GM18858 (cell line): ENCODE data around the gene TSC2.
A peak's percentile ranks its signal among the peaks of the same experiment; 100 is the strongest.

Source experiments
- ATAC-seq: cut with Tn5 transposase; IDR thresholded peaks from one replicate; pipeline ENCODE4 v1.9.1; 2021; ENCODE audit not compliant: unreplicated experiment

The TSC2 gene

DNA sequence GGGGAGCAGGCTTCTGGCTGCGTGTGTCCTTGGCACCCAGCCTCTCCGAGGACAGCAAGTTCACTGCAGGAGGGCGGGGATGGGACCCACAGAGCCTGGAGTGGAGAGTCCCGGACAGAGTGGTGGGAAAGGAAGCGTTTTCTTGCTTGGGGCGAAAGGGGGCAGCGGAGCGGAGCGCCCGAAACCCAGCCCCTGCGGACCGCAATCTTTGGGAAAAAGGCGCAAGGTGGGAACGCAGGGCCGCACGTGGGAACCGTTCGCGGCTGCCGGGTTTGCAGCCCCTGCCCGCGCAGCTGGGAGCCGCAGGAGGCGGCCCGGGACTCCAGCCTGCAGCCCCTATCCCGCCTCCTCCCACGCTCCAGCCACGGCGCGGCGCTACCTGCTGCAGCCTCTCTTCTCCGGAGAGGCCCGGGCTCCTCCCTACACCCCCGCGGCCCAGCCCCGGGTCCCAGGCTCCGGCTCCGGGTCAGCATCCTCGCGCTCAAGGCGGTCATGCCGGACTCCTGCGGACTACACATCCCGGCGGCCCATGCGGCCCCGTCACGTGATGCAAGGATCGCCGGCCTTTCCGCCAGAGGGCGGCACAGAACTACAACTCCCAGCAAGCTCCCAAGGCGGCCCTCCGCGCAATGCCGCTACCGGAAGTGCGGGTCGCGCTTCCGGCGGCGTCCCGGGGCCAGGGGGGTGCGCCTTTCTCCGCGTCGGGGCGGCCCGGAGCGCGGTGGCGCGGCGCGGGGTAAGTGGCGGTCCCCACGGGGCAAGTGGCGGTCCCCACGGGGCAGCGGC, at the start of gene TSC2, which contains the start of gene NTHL1:
TSC2 (plus strand) TSS at position 656 of the 786 bp plus-strand sequence. CDS start 631 bp downstream, outside the sequence.
NTHL1 (minus strand) TSS at position 505 of the 786 bp plus-strand sequence; CDS start at position 494, 11 bp downstream.
- peak; percentile 77 for ATAC-seq

DNA sequence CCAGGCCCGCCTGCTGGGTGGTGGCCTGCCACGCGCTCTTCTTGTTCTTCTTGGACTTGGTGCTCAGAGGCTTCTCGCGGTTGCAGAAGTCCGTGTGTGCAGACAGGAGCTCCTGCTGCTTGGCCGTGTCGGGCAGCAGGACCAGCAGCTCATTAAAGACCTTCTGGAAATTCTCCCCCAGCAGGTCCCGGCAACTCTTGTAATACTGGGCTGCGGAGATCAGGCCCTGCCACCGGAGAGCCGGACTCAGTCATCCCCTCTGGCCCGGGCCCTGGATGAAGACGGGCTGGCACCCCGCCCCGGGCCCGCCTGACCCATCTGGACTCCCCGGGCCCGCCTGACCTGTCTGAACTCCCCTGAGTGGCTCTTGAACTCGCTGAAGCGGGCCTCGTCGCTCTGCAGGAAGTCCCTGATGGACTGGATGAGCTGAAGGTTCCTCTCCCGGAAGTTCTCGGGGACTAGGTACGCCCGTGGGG, 49.4 kb upstream of the TSC2 start:
- ATAC-seq = no peak

DNA sequence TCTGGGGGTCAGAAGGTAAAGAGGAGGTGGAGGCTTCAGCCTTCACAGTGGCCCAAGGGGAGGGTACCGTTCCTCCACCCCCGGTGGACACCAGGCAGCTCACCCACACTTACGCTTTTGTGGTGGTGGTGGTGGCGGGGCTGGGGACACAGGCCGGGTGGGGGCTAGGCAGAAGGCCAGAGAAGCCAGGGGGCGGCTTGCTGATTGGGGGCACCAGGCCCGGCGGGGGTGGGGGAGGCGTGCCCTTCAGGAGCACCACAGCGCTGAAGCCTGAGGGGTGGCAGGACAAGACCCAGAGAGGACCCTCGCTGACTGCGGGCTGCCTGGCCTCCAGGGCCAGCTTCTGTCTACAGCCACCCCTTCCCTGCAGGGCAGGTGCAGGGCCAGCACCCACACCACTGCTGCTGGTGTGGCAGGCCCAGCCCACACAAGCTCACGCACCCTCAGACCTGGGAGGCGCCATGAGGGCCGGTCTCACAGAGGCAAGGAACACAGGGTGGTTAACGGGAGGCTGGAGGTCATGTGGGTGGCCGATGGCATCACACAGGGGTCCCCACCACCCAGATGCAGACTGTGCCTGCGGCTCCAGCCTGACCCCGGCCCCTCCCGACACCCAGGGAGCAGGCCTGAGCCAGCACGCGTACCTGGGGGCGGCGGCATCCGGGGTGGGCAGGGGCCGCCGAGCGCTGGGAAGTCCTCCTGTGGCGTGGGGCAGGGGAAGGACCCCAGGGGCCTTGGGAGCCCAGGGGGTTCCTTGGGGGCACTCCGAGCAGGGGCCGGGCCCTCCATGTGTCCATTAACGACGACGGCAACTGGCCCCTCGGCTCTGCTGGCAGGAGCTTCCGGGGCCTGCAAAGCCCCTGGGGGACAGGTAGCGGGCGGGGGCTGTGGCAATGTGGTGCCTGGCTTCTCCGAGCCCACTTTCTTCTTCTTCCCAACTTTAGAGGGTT, 48.7 kb upstream of the TSC2 start:
- ATAC-seq = no peak

DNA sequence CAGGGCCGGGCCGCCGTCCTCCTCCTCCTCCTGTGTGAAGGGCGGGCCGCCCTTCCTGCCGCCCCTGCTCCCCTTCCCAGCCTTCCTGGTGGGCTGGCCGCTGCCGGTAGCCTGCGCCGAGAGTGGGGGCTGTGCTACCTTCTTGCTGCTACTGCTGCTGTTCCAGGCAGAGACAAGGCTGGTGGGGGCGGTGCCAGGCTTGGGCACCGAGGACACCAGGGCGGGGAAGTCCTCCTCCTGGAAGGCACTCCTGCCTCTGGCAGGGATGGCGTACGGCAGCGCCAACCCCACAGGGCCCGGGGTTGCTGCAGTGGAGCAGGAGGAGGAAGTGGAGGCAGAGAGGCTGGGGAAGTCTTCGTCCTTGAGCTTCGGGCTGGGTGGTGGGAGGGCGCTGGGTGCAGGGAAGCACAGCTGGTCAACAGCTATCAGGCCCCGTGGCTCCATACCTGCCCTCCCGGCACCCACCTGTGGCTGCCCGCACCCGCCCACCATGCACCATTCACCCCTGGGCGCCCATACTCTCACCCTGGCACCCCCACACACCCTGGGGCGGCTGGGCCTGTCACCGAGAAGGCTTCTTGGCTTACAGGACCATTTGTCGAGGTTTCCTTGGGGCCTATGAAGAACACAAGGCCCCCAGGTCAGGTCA, 47.8 kb upstream of the TSC2 start:
- no peak for ATAC-seq

DNA sequence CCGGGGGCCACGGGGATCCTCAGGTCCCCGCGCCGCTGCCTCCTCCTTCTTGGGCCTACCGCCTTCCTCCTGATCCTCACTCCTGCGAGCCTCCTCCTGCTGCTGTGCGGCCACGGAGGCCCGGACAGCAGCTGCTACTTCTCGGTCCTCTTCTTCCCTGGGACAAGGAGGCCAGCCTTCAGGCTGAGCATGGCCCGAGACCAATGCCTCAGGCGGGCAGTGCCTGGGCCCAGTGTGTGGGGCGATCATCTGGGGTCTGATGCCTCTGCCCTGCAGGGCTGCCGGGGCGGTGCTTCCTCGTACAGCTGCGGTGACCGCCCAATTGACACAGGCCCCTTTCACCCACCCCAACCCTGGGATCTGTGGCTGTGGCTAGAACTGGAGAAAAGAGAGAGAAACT, 46.8 kb upstream of the TSC2 start:
- ATAC-seq = no peak

DNA sequence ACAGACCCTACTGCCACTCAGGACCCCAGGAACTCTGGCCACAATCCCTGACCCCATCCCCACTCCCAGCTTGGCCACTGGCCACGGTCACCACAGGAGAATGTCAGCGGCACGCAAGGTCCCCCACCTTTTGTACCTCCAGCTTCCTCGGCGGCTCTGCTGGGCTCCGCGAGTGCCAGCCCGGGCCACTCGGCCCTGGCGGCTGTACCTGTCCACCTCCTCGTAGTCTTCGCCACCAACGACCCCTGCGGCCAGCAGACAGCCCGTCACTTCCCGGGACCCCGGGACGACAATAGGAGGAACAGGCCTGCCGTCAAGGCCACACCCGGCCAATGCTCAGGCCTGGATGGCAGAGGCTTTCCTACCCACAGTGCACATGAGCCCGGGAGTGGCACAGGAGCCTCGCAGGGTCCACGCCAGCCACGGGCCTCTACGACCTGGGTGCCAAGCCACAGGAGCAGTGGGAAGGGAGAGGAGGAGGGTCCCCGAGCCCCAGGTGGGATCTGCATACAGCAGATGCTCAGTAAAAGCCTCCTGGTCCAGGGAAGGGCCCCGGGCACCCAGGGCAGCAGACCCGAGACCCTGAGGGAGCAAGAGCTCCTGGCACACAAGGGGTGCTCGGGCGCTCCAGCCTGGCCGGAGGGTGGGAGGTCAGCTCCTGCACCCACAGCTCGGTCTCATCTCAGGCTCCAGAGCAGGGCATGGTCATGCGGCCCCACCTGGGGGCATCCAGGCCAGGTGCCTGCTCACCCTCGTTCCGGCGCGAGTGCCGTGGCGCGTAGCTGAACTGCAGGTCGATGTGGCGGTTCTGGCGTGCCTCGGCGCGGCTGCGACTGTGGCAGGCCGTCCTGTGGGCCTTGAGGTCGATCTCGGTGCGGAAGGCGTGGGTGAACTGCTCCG, 46.1 kb upstream of the TSC2 start:
- no peak for ATAC-seq

DNA sequence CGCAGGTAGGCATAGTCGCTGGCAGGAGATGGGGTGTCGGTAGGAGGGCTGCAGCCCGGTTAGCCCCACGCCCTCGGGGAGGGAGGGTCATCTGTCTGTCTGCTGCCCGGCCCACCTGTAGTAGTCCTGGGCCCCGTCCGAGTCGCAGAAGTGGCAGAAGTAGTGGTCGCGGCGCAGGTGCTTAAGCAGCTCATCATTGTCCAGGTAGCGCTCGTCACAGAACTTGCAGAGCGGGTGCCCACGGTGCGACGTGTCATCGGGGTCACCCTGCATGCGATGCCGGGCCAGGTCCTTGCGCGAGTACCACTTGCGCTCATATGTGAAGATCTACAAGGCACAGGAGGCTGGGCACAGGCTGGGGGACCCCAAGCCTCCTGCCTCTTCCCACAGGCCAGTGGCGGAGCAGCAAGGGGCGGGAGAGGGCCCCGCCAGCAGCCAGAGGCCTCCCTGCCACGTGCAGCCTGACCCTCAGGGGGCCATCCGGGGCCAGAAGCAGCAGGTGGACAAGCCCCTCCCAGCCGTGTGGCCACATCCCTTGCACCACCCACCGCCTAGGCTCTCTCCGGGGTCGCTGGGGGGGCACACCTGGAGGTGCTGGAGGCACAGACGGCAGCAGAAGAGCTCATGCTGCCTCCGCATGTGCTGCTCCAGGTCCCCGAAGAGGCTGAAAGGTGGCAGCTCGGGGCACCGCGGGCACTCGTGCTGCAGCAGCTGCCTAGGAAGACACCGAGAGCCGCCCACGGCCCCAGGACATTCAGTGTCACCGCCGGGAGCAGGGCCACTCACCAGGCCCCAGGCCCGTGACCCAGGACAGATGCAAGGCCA, 45.2 kb upstream of the TSC2 start:
- ATAC-seq = no peak

DNA sequence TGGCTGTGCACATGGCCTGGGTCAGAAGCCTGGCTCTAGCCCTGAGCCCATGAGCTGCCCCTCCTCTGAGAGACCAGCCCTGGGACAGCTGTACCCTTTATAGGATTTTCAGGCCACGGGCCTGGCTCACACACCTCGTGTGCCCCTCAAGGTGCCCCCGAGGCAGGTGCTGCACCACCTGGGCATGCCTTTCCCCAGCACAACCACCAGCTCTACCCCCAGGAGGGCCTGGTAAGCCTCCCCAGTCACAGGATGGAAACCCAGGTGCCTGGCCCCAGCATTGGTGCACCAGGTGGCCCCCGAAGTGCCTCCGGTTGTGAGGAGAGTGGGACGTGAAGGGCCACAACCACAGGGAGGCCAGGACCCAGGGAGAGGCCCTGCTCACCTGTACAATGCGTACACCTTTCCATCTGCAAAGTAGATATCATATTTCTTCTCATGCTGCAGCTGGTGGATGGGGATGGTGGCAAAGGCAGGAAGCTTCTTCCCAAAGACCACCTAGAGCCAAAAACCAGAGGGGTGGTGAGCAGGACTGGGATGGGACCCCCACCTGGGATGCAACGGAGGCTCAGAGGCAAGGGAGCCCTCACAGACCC, 44.5 kb upstream of the TSC2 start:
- ATAC-seq = no peak

DNA sequence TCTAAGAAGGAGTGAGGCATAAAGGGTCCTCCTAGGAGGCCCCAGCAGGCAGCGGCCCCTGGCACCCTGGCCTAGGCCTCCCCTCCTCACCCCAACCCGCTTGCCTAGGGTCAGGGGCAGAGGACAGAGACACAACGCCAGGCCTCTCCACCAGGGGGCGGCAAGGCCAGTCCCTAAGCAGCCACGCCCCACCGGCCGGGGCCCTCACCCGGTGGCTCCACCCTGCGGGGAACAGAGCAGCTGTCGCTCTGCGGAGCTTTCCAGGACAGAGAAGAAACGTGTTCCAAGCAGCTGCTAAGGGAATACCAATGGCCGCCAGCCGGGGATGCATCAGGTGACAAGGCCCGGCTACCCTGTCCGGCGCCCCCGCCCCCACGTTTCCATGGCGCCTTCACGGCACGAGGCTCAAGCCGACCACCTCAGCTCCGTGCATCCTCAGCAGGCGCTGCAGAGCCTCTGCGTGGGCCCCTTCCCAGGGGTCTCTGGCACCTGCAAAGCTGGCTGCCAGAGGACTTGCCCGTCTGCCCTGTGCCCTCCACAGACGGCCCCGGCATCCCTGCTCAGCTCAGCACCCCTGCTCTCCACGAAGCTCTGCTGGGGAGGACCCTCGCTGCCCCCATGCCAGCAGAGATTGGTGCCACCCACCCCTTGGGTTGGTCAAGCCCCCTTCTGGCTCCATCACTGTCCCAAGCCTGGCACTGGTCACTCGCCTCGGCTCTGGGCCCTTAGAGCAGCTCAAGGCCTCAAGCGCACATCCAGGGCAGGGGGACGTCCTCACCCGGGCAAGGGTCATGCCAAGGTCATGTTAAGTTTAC, 43.8 kb upstream of the TSC2 start:
- ATAC-seq = no peak

DNA sequence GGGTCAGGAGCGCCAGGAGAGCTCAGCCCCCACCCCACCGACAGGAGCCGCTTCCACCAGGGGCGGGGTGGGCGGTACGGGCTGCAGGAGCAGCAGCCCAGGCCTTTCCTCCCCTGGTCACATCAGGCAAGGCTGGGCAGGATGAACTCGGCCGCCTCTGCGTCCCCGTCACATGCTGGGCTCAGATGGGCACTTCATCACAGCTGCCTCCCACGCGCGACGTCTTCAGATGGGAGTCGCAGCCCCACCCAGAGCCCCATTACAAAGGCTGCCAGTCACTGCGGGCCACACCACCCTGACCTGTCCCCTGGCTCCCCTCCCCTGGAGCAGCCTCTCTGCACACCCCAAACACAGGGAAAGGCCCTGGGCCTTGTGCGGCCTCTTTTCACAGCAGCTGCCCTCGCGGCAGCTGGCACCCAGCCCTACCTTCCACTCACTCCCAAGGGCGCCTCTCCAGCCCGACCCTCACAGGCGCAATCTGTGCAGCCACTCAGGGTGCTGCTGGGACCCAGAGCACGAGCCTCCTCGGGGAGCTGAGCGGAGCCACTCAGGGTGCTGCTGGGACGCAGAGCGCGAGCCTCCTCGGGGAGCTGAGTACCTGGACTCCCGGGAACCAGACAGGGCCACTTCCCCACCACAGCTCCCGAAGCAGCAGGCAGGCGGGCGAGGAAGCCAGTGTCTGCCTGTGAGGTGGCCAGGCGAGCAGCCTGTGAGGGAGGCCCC, 42.8 kb upstream of the TSC2 start:
- no peak for ATAC-seq

DNA sequence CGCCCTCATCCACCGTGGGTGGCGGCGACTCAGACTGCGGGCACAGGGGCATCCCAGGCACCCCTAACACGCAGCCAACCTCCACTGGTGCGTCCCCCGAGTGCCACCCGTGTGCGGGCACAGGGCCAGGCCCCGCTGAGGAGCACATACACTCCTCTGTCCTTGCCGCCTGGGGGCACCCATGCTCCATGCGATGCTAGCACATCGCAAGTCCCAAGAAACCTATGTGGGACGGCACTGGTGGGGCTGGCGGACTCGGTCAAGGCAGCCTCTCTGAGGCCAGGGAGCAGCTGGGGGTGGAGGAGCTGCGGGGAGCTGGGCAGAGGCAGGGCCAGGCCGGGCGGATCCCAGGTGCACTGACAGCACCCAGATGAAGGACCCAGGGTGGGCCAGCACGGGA, 42.1 kb upstream of the TSC2 start:
- no peak for ATAC-seq

DNA sequence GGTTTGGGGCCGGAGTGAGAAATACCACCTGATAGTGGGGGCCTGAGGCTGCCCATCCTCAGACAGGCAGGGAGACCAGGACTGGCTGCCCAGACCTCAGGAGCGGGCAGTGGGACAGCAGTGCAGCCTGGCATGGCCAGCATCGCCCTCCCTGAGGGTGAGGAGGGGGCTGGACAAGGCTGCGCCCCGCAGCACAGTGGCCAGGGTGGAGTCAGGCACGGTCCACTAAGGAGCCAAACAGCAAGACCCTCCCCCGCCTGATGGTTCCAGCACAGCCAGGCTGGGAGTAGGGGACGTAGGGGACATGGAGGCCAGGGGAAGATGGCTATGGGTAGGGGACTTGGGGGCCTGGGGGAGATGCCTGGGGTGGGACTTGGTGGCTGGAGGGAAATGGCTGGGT, 41.5 kb upstream of the TSC2 start:
- ATAC-seq = no peak

DNA sequence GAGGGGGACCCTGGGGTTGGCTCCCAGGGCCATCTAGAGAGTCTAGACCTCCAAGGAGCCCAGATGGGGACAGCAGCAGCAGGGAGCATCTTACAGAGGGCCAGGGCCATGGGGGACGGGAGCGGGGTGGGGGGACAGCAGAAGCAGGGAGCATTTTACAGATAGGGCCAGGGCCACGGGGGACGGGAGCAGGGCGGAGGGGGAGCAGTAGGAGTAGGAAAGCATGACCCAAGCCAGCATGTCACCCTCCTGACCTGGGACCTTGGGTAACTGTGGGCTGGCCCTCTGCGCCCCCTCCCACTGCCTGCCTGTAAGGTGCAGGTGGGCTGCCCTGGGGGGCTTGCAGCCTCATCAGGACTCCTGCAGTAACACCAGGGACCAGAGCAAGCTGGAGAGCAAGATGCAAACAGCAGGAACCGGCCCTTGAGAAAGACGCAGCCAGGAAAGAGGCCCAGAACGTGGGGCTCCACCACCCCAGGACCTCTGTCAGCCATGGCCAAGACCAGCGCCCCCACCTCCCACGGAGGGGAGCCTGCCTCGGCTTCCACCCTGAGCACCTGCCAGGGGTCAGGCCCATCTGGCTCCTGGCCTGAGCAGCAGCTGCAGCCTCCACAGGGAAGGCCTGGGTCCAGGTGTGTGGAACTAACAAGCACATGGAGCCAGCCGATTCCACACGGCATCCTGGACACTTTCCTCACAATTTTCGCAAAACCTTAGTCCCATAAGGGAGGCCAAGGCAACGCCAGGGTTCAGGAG, 40.5 kb upstream of the TSC2 start:
- ATAC-seq = no peak

DNA sequence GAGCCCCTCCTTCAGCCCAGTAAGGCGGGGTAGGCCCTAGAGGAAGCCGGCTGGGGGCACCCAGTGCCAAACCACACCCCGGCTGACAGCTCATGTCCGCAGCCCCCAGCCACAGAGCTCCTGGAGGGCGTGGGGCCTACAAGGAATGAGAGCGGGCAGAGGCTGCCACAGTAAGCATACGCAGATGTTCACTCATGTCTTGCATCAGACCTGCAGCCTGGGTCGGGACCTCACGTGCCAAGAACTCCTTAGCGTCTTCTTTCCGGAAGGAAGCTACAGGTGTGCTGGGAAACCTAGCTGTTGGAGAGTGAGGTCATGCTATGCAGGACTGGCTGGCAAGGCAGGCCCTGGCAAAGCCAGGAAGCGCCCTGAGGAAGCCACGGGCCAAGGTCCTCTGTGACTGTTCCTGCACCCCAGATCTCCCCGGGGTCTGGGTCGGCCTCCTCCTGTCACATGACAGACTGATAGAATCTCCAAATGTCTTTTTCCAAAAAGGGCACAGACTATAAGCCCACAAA, 39.7 kb upstream of the TSC2 start:
- no peak for ATAC-seq

DNA sequence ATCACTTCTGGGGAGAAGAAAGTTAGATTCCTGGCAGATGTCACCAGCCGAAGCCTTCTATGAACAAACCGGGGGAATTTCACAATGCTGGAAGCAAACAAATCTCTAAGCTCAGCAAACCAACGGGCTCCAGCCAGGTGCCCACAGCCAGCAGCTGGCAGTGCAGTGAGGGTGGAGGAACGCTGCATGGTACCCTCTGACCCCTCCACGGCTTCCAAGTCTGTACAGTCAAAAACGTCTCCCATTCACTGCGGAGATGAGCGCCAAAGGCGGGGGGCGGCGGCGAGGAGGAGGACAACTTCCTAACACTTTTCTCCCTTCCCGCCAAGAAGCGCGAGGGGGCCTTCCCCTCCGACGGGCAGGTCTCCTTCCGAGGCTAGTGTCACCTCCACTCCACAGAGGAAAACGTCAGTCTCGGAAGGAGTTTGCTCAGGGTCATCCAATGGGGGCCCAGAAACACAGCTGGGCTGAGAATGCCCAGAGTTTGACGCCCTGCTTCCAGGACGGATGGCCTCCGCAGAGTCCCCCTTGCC, 39.1 kb upstream of the TSC2 start:
- ATAC-seq = no peak

DNA sequence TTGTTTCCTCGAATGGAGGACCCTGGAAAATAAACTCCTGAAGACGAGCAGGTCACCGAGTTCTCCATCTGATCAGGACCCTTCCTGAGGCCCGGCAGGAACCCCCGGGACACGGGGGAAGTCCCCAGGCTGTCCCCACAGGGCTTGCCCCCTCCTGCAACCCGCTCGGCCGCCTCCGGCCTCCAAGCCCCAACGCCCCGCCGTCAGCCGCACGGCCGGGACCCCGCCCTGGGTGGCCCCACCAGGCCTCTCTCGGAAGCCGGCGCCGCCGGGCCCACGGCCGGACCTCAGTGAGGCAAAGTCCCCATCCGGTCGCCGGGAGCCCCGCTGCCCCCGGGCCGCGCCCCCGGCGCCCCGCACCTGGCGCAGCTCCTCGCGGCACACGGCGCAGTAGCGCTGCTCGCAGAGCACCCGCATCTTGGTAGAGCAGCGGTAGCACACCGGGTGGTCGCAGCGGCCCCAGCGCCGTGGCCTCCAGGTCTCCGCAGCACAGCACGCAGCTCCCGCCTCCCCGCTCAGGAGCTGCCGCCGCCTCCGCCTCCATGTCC, 38.5 kb upstream of the TSC2 start:
- ATAC-seq = peak; percentile 28
